Smooth muscle cell (in vitro differentiated cells): ENCODE measurements around the gene ERVMER34-1. TPM values are rescaled to one million over a fixed set of nuclear protein-coding genes. Genes with fewer than 3 reads are reported as not detected.
A peak's percentile ranks its signal among the peaks of the same experiment; 100 is the strongest.

Experiments
- DNase-seq: peaks from one replicate; lab custom pipeline; 2025; ENCODE audit not compliant: unreplicated experiment; lab: John Stamatoyannopoulos, UW
- H2AFZ ChIP-seq: fragments of 200-600 bp; sonication (generic); 2 replicates; pipeline ENCODE4 v1.6.0; 2016; ENCODE audit warnings: antibody characterized with exemption, low read depth, mild to moderate bottlenecking
- H3F3A ChIP-seq: fragments of 200-600 bp; sonication (generic); 2 replicates; pipeline ENCODE4 v1.6.0; 2017; ENCODE audit warnings: antibody characterized with exemption, low read depth
- H3K27ac ChIP-seq: fragments of 200-600 bp; sonication (generic); 2 replicates; pipeline ENCODE4 v1.5.1; 2016; ENCODE audit warnings: low read depth, mild to moderate bottlenecking
- H3K27me3 ChIP-seq: fragments of 200-600 bp; sonication (generic); 2 replicates; pipeline ENCODE4 v1.6.1; 2016; ENCODE audit warnings: low read depth, mild to moderate bottlenecking
- H3K36me3 ChIP-seq: fragments of 200-600 bp; sonication (generic); 2 replicates; pipeline ENCODE4 v1.5.1; 2016; ENCODE audit warnings: low read depth
- H3K4me1 ChIP-seq: fragments of 200-600 bp; sonication (generic); 2 replicates; pipeline ENCODE4 v1.5.1; 2016; ENCODE audit warnings: low read depth
- H3K4me2 ChIP-seq: fragments of 200-600 bp; sonication (generic); 2 replicates; pipeline ENCODE4 v1.6.0; 2016; ENCODE audit warnings: mild to moderate bottlenecking
- H3K4me3 ChIP-seq: fragments of 200-600 bp; sonication (generic); 2 replicates; pipeline ENCODE4 v1.5.1; 2016; ENCODE audit warnings: mild to moderate bottlenecking
- H3K79me2 ChIP-seq: fragments of 200-600 bp; sonication (generic); 2 replicates; pipeline ENCODE4 v1.6.0; 2016; ENCODE audit warnings: low read depth, mild to moderate bottlenecking
- H3K9ac ChIP-seq: fragments of 200-600 bp; sonication (generic); 2 replicates; pipeline ENCODE4 v1.6.0; 2016; ENCODE audit warnings: low read depth
- H3K9me3 ChIP-seq: fragments of 200-600 bp; sonication (generic); replicated peaks from 2 replicates; pipeline ENCODE4 v1.5.1; 2016; ENCODE audit warnings: low read depth
- H4K20me1 ChIP-seq: fragments of 200-600 bp; sonication (generic); 2 replicates; pipeline ENCODE4 v1.6.0; 2016; ENCODE audit warnings: low read depth
- CTCF ChIP-seq: fragments of 200-600 bp; sonication (generic); IDR thresholded peaks from 2 replicates; pipeline ENCODE4 v1.5.1; 2017; ENCODE audit warnings: borderline replicate concordance, mild to moderate bottlenecking, antibody characterized with exemption; ENCODE audit not compliant: insufficient read depth, poor library complexity, severe bottlenecking
- WGBS: methylation state at CpG from one replicate; pipeline ENCODE4 v1.1.7; 2016; ENCODE audit warnings: low lambda C conversion rate; 5-methylcytosine and 5-hydroxymethylcytosine counted together
- polyA plus RNA-seq: library from polyadenylated mRNA; unstranded; fragments of >200 nt; fragmentation: Nextera tagmentation; extraction: Ambion mirVana; gene quantifications from 2 replicates; pipeline ENCODE4 v1.2.1, GENCODE V29; 2016
- total RNA-seq: library from RNA; depleted of rRNA; stranded (reverse); fragments of >200 nt; gene quantifications from 2 replicates; pipeline ENCODE4 v1.2.3, GENCODE V29; 2014

The ERVMER34-1 gene
- total RNA-seq = 3.4 and 4.1 TPM in 2 replicates
- polyA plus RNA-seq = 0.71 and 1.5 TPM in 2 replicates

- WGBS = 5% methylated on average over 52 of the region's 61 CpGs
- no peaks in the 10 kb centered on the region for H3K27me3 ChIP-seq
- peak within 1 kb of the TSS; percentile 98 for H2AFZ ChIP-seq
- H3K4me2 ChIP-seq = peak within 1 kb of the TSS; percentile 97
- H4K20me1 ChIP-seq = no peaks in the 10 kb centered on the region
- peak; percentile 38 for DNase-seq
- H3K9ac ChIP-seq = no peak within 1 kb of the TSS
- no peak within 1 kb of the TSS for H3K27ac ChIP-seq
- no peaks in the 10 kb centered on the region for H3K36me3 ChIP-seq
- H3K4me3 ChIP-seq = peak within 1 kb of the TSS; percentile 62
- H3K79me2 ChIP-seq = no peaks in the 10 kb centered on the region
- no peaks in the 10 kb centered on the region for H3K9me3 ChIP-seq
- H3F3A ChIP-seq = no peaks in the 10 kb centered on the region
- no peaks in the 10 kb centered on the region for H3K4me1 ChIP-seq
- TF ChIP-seq CTCF = no peak
Measured at GRCh38 chr4:52750819-52751486, at the start of gene ERVMER34-1. Gene ERVMER34-1, minus strand, starts transcription at chr4:52751425. Its CDS starts 5,905 bp downstream, at chr4:52745520.

- no peak overlapping the region for H3K9ac ChIP-seq
- H2AFZ ChIP-seq = no peak overlapping the region
- no peak for TF ChIP-seq CTCF
- H3K4me3 ChIP-seq = no peak overlapping the region
- H3K4me1 ChIP-seq = no peaks in the 10 kb centered on the region
- no peaks in the 10 kb centered on the region for H3K27me3 ChIP-seq
- WGBS = 94% methylated on average over 2 of the region's 2 CpGs
- no peaks in the 10 kb centered on the region for H3K36me3 ChIP-seq
- no peak overlapping the region for H3K4me2 ChIP-seq
- DNase-seq = no peak
- H3K79me2 ChIP-seq = no peaks in the 10 kb centered on the region
- no peaks in the 10 kb centered on the region for H3F3A ChIP-seq
- H3K9me3 ChIP-seq = no peaks in the 10 kb centered on the region
- H4K20me1 ChIP-seq = no peaks in the 10 kb centered on the region
- H3K27ac ChIP-seq = no peak overlapping the region
Measured at GRCh38 chr4:52799813-52800212, 48.6 kb upstream of the ERVMER34-1 start.

DNA sequence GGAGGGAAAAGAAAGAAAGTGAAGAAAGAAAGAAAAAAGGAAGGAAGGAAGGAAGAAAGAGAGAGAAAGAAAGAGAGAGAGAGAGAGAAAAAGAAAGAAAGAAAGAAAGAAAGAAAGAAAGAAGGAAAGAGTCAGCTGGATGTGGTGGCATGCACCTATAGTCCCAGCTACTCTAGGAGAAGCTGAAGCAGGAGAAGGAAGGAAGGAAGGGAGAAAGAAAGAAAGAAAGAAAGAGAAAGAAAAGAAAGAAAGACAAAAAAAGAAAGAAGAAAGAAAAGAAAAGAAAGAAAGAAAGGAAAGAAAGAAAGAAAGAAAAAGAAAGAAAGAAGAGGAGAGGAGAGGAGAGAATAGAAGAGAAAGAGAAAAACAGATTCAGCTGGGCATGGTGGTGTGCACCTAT, 44.3 kb upstream of the ERVMER34-1 start:
- Histone ChIP-seq H3K9me3 (no peaks in the 10 kb centered on the region), H3K79me2 (no peaks in the 10 kb centered on the region), H4K20me1 (no peaks in the 10 kb centered on the region), H3K27me3 (no peaks in the 10 kb centered on the region), H3K4me1 (no peaks in the 10 kb centered on the region), H3K9ac (no peak overlapping the region), H3K36me3 (no peaks in the 10 kb centered on the region), H3F3A (no peaks in the 10 kb centered on the region), H3K4me2 (no peak overlapping the region), H2AFZ (no peak overlapping the region), H3K4me3 (no peak overlapping the region), H3K27ac (no peak overlapping the region)
- no peak for DNase-seq
- TF ChIP-seq CTCF = no peak

DNA sequence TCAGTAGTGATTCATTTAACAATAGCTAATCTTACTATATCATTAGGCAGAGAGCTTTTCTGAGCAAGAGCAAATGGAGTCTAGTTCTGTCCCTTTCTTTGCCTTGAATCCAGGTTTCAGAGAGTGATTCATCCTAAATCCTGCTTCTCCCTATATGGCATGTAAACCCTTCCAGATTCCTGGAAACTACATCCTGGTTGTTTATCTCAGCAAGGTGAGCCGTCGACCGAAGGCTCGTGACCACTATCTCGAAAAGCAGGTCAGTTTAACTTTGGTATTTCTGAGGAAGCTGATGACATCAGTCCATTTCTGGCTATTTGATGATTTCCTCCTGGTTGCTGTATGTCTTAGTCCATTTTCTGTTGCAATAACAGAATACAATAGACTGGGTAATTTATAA, 40.7 kb upstream of the ERVMER34-1 start:
- 70% methylated on average over 5 of the region's 5 CpGs for WGBS
- no peak for DNase-seq
- H3K4me1 ChIP-seq = no peaks in the 10 kb centered on the region
- no peak overlapping the region for H3K4me3 ChIP-seq
- H3K9ac ChIP-seq = no peak overlapping the region
- H3K9me3 ChIP-seq = no peaks in the 10 kb centered on the region
- no peaks in the 10 kb centered on the region for H3K27me3 ChIP-seq
- H3K4me2 ChIP-seq = no peak overlapping the region
- H3K79me2 ChIP-seq = no peaks in the 10 kb centered on the region
- no peak for TF ChIP-seq CTCF
- no peaks in the 10 kb centered on the region for H3K36me3 ChIP-seq
- H4K20me1 ChIP-seq = no peaks in the 10 kb centered on the region
- no peak overlapping the region for H2AFZ ChIP-seq
- no peak overlapping the region for H3K27ac ChIP-seq
- no peaks in the 10 kb centered on the region for H3F3A ChIP-seq
